Measurements from ENCODE around the gene REEP5. TPM values are rescaled to one million over a fixed set of nuclear protein-coding genes. Genes with fewer than 3 reads are reported as not detected.

The REEP5 gene
- total RNA-seq, 1 experiment from 2014 or later = 50.5 TPM

DNA sequence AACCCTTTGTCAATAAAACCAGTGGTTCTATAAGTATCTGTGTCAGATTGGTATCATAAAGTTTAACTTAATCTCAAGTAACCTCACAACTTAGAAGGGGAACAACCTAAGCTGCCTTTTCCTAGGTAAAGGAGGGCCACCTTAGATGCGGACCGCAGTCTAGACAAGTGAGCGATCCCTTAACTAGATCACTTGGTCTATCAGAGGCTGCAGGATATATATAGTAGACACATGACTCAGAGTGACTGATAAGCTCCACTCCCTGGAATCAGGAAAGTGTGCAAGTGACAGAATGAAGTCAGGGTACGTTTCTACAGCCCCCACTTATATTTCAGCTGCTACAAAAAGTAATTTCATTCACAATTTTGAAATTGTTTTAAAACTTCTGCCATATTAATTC is 7.4 kb downstream of the REEP5 start:
- ChIA-PET POLR2A (ENCODE audit: low non-redundant PET) (no interaction called here), CTCF (no interaction called here)
- TF ChIP-seq CTCF (conservative IDR thresholded peaks at IDR 0.05; ENCODE audit: low read depth, low read length) (no peak), EZH2 (IDR thresholded peaks at IDR 0.05; ENCODE audit: borderline replicate concordance, low read depth, low read length, poor library complexity, severe bottlenecking) (no peak)
- Histone ChIP-seq H3K9me3 (ENCODE audit: low read depth, low read length, poor library complexity, severe bottlenecking) (no peaks in the 10 kb centered on the region), H3K4me1 (ENCODE audit: insufficient read depth, low read length, poor library complexity, severe bottlenecking) (peaks cover 12% of the 10 kb centered on the region), H3K4me3 (ENCODE audit: low read depth, low read length, poor library complexity, severe bottlenecking) (no peak overlapping the region), H3K27ac (ENCODE audit: low read depth, low read length, poor library complexity, severe bottlenecking) (no peak overlapping the region), H3K36me3 (ENCODE audit: insufficient read depth, low read length, poor library complexity, severe bottlenecking) (peaks cover 44% of the 10 kb centered on the region), H3K27me3 (replicated peaks; ENCODE audit: insufficient read depth, low read depth, low read length, poor library complexity) (no peaks in the 10 kb centered on the region)
- BruUV-seq (replicated peaks) = no TSS peak
- no peak for DNase-seq (ENCODE audit: low spot score)
- intact Hi-C loops (cut with micrococcal nuclease; ENCODE audit: unreplicated experiment) = no loop called here

DNA sequence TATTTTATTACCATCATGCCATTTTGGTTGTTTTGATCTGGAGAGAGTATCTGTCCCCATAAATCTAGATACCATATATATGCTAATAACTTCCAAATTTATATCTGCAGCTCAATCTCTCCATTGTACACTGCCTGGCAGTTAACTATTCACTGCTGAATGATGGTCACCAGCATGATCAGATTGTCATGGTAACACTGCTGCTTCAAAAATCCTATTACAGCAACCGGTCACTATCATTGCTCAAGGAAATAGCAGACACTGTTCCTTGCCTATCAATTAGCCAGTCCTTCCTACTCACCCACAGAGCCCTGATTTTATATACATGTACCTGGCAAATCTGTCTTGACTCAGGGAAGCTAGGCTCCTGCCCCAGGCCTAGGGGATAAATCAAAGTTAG is 11.5 kb downstream of the REEP5 start:
- Histone ChIP-seq H3K27me3 (replicated peaks; ENCODE audit: insufficient read depth, low read depth, low read length, poor library complexity) (no peaks in the 10 kb centered on the region), H3K4me1 (ENCODE audit: insufficient read depth, low read length, poor library complexity, severe bottlenecking) (peaks cover 12% of the 10 kb centered on the region), H3K4me3 (ENCODE audit: low read depth, low read length, poor library complexity, severe bottlenecking) (no peak overlapping the region), H3K27ac (ENCODE audit: low read depth, low read length, poor library complexity, severe bottlenecking) (no peak overlapping the region), H3K9me3 (ENCODE audit: low read depth, low read length, poor library complexity, severe bottlenecking) (no peaks in the 10 kb centered on the region), H3K36me3 (ENCODE audit: insufficient read depth, low read length, poor library complexity, severe bottlenecking) (peaks cover 21% of the 10 kb centered on the region)
- no peak for DNase-seq (ENCODE audit: low spot score)
- BruUV-seq (replicated peaks) = no TSS peak
- no peak for TF ChIP-seq EZH2 (IDR thresholded peaks at IDR 0.05; ENCODE audit: borderline replicate concordance, low read depth, low read length, poor library complexity, severe bottlenecking)
- TF ChIP-seq CTCF (conservative IDR thresholded peaks at IDR 0.05; ENCODE audit: low read depth, low read length) = no peak
- CTCF ChIA-PET = no interaction called here
- POLR2A ChIA-PET (ENCODE audit: low non-redundant PET) = no interaction called here
- intact Hi-C loops (cut with micrococcal nuclease; ENCODE audit: unreplicated experiment) = no loop called here

DNA sequence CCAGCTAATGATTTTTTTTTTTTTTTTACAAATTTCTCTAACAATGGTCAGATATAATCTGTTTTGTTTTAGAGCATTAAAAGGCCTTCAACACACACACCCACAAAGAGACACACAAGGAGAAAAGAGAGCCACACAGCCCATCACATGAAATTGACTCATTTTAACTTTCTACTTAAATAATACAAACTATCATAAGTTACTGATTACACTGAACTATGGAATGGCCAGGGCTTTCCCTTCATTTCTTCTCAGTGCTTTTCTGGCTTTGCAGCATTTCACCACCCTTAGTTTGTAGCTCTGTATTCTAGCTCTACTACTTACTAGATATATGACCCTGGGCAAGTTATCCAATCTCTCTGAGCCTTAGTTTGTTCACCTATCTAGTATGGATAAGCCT is 13.2 kb downstream of the REEP5 start:
- H3K4me1 ChIP-seq (ENCODE audit: insufficient read depth, low read length, poor library complexity, severe bottlenecking) = peaks cover 12% of the 10 kb centered on the region
- BruUV-seq (replicated peaks) = no TSS peak
- H3K27me3 ChIP-seq (replicated peaks; ENCODE audit: insufficient read depth, low read depth, low read length, poor library complexity) = no peaks in the 10 kb centered on the region
- H3K27ac ChIP-seq (ENCODE audit: low read depth, low read length, poor library complexity, severe bottlenecking) = no peak overlapping the region
- H3K9me3 ChIP-seq (ENCODE audit: low read depth, low read length, poor library complexity, severe bottlenecking) = no peaks in the 10 kb centered on the region
- TF ChIP-seq CTCF (conservative IDR thresholded peaks at IDR 0.05; ENCODE audit: low read depth, low read length) (no peak), EZH2 (IDR thresholded peaks at IDR 0.05; ENCODE audit: borderline replicate concordance, low read depth, low read length, poor library complexity, severe bottlenecking) (no peak)
- H3K36me3 ChIP-seq (ENCODE audit: insufficient read depth, low read length, poor library complexity, severe bottlenecking) = peaks cover 21% of the 10 kb centered on the region
- ChIA-PET POLR2A (ENCODE audit: low non-redundant PET) (no interaction called here), CTCF (no interaction called here)
- DNase-seq (ENCODE audit: low spot score) = no peak
- intact Hi-C loops (cut with micrococcal nuclease; ENCODE audit: unreplicated experiment) = no loop called here
- H3K4me3 ChIP-seq (ENCODE audit: low read depth, low read length, poor library complexity, severe bottlenecking) = no peak overlapping the region
